HG02571 (cell line): ENCODE data around the gene SSR3.

Source experiments
- ATAC-seq: cut with Tn5 transposase; IDR thresholded peaks from one replicate; pipeline ENCODE4 v1.9.1; 2021; ENCODE audit warnings: mild to moderate bottlenecking, moderate library complexity; ENCODE audit not compliant: unreplicated experiment

The SSR3 gene

GRCh38 chr3:156493887-156494286, 61.0 kb downstream of the SSR3 start:
- no peak for ATAC-seq

- no peak for ATAC-seq
Measured at GRCh38 chr3:156492801-156493261, 62.1 kb downstream of the SSR3 start.

GRCh38 chr3:156491192-156491591, 63.7 kb downstream of the SSR3 start:
- no peak for ATAC-seq
